NCI-H524 treated with DMSO at 0.1 percent for 48 hours (cell line): Measurements from ENCODE around the gene MCFD2.
A peak's percentile ranks its signal among the peaks of the same experiment; 100 is the strongest.
"Not testable (repeated sequence)": the region's sequence is repeated elsewhere in the genome, so short reads cannot be mapped to it uniquely, and the experiment has no call there.

Source experiments
- DNase-seq: peaks from one replicate; lab custom pipeline; 2025; lab: John Stamatoyannopoulos, UW

Gene MCFD2

GRCh38 chr2:46937471-46937901 is 21.9 kb upstream of the MCFD2 start:
- DNase-seq = no peak

DNA sequence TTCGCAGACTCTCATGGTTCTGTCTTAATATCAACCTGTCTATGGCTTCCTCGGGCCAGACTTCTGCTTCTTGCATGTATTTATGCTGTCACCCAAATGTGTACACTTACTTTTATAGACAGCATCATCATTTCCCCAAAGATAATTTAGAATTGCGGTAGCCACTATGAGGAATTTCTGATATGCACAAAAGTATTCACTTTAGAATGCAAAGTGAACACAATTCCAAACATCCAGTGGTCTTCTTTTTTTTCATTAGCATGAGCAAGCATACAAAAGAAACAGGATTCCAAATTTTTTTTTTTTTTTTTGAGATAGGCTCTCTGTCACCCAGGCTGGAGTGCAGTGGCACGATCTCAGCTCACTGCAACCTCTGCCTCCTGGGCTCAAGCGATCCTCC is 21.0 kb upstream of the MCFD2 start:
- no peak for DNase-seq

GRCh38 chr2:46935071-46935470 is 19.5 kb upstream of the MCFD2 start:
- DNase-seq = no peak

DNA sequence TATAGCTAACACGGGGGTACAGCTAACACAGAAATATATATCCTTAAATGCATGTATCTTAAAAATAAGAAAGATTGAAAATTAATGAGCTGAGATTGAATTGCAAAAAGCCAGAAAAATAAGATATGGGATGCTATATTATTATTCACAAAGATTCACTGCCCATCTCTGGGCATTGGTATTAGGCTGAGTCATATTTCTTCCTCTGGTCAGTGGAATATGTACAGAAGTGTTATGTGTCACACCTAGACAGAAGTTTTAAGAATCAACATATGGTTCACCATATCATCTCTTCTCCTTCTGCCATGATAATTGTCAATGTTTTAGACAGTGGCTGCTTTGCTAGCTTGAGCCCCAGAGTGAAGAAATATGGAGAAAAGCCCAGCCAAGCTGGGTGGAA is 14.0 kb upstream of the MCFD2 start:
- no peak for DNase-seq

DNA sequence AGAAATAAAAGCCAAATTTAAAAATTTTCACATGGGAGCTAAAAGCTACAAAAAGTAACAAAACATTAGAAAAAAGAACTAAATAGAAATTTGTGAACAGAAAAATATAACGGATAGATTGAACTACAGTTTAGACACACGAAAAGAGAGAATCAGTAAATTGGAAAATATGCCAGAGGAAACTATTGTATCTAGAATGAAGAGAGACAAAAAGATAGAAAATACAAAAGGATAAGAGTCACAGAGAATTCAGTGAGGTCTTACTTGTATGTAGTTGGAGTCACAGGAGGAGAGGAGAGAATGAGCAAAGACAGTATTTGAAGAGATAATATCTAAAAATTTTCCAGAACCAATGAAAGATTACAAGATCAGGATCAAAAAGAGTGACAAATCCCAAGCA is 11.3 kb upstream of the MCFD2 start:
- DNase-seq = no peak

DNA sequence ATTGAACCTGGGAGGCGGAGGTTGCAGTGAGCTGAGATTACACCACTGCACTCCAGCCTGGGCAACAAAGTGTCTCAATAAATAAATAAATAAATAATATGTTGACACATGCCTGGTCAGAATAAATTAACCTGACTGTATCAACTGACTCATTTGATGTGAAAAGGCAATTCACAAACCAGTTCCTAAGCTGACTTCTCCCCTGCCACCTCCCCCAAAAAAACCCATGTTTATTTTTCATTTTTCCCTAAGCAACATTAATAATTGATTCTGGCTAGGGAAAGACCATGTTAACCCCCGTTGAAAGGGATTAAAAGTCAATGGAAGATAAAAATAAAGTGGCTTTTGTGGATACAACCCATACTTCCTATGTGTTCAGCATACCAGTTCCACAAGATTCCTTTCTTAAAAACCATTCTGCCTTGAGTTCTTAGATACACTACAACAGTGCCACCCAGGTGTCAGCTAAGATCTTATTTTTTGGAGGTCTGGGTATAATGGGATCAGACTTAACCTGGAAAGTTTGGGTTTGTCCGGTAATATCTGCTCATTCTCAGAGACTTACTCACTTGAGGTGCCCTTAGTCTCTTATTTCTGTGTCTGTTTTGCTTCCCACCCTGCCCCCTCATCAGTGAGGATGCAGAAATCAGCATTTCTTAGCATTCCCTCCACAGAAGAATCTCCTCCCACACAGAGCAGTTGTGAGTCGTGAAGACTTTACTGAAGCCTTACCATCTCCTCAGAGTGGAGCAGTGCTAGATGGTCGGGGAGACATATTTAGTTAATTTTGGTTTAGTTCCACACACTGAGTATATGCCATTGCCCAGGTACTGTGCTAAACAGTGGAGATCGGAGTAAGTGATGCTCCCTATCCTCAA is 10.1 kb upstream of the MCFD2 start:
- DNase-seq = no peak

DNA sequence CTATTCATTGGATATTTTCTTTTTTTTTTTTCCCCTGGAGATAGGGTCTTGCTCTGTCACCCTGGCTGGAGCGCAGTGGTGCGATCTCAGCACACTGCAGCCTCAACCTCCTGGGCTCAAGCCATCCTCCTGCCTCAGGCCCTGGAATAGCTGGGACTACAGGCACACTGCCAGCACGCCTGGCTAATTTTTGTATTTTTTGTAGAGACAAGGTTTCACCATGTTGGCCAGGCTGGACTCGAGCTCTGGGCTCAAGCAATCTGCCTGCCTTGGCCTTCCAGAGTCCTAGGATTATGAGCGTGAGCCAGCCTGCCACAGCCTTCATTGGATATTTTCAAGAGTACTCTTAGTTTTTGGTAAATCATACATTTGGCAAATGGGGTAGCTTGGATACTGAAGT is 9.0 kb upstream of the MCFD2 start:
- no peak for DNase-seq

DNA sequence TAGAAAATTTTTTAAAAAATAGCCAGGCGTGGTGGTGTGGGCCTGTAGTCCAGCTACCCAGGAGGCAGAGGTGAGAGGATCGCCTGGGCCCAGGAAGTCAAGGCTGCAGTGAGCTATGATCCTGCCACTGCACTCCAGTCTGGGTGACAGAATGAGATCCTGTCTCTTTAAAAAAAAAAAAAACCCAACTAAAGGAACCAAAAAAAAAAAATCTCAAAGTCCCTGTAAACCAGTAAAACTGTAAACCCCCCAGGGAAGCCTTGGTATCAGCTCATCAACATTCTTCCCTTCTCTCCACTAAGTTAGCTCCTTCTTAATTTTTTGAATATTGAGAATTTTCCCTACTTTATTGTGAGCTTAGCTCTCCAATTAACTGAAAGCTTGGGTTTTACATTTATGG is 8.4 kb upstream of the MCFD2 start:
- DNase-seq = no peak

DNA sequence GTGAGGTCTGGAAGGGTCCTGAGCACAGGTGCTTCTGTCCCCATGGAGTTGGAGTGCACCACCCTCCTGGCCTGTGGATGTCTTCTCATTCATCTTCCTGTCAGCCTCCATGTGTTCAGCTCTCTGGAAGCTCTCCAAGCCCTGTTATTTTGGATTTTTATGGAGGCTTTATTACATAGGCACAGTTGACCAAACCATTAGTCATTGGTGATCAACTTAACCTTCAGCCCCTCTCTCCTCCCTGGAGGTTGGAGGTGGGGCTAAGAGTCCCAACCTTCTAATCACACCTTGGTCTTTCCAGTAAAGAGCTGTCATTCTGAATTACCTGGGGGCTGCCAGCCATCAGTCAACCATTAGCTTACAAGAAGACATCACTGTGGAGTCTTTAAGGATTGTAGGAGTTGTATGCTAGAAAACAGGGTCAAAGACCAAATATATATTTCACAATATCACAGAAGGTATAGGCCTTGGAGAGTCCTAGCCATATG is 7.5 kb upstream of the MCFD2 start:
- no peak for DNase-seq

GRCh38 chr2:46922606-46923005 is 7.0 kb upstream of the MCFD2 start:
- no peak for DNase-seq

- DNase-seq = no peak
Measured at GRCh38 chr2:46921676-46922448, 6.3 kb upstream of the MCFD2 start.

- no peak for DNase-seq
Measured at GRCh38 chr2:46917628-46918027, 2.0 kb upstream of the MCFD2 start.

DNA sequence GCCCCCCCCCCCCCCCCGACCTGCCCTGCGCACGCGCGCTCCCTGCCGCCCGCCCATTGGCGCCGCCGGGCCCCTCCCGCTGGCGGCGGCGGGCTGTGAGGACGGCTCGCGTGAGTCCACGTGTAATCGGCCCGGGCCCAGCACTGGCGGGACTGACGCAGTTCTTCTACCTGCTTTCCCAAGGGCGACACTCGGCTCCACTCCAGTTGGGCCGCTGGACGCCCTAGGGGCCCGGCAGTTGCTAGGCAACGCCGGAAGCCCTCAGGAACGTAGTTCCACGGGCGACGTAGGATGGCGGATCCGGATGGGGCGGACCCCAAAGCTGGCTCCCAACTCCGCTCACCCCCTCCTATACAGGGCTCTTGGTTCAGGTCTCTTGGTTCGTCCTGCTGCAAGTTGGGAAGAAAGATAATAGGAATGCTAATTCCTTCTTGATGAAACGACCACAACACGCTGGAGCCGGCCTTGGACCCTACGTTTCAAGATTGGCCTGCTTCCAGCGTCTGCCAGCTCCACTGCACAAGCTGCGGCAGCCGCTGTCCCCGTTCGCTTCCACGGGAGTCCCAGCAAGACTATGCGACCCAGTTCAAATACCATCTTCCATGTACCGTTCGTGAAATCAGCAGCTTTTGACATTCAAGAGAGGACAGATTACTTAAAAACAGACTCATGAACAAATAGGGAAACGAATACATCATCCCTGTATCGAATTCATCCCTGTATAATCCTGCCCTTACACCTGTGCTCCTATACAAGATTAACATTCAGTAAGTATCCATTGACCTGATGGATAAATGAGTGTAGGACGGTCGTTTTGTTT is 415 bp upstream of the MCFD2 start:
- DNase-seq = peak; percentile 59

DNA sequence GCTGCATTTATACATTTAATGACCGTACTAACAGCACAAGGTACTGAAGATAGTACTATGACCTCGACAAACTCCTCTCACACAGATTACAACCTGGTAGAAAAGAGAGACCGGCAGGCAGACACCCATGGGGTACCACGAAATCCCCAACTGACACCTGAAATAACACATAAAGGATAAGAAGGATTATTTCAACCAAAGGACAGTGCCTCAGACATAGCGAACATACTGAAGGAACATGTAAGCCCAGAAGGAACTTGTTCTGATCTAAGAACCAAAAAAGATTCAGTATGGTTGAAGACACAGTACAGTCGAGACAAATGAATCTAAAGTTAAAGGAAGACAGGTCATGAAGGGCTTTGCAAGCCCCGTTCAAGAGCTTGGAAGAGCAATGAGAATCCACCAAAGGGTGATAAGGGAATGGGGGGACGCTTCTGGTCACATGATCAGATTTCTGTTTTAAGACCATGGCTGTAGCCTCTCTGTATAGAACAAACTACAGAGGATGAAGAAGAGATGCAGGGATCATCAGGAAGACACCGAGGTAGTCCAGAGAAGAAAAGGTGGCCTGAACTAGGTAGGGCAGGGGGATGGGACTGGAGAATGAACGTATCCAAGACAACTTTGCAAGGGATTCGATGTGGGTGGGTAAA is 902 bp downstream of the MCFD2 start:
- DNase-seq = no peak

DNA sequence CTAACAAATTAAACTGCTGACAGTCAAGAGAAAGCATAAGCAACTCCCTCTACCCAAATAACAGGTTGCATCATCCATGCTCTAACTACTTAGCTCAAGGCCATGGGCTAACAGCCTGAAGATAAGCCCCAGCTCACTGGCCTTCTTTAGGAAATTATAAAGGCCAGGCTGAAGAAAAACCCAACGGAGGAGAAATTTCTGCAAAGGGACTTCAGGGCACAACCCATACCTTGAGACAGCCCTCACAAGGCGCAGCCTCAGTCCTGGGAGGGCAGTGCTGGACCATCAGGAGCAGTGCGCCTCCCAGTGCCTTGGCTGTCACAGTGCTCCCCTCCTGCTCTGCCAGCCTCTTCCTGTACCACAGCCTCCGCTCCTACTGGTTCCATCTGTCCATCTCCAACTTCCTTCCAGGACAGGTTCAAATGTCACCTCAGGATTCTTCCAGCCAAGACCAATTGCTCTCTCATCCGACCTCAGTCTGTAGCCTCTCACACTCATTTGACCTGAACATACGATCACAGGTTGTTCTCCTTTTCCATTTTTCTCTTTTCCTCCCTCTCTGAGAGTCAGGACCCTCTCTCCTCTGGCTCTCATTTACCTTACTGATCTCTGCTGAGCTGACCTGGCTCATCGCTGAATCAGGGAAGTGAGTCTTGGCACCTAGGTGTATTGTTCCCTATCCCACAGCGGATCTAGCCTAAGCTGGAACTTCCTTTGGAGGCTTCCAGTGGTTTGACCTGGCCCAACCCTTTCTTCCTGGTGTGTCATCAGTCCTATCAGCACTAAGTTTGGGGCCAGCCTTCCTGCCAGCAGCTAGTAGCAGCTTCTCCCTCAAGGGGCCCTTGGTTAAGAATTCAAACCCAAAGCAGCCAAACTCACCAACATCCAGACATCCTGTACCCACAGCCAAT is 1.9 kb downstream of the MCFD2 start:
- no peak for DNase-seq

GRCh38 chr2:46909771-46910419 is 5.7 kb downstream of the MCFD2 start:
- DNase-seq = no peak

DNA sequence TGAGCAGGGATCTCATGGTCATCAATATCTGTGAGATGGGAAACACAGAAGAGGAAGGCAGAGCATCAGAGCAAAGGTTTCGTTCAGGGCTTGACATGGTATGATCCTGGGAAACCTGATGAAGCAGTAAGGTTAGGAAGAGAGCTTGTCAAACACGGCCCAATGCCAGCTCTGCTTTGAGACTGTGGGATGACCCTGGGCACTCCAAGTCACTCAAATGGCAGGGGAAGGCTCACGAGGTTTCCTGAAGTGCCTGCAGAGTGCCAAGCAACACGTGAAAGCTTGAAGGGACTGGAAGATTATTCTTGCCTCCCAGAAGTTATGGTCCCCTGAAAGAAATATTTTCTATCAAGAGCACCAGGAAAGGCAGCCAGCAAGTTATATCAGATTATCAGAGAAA is 6.5 kb downstream of the MCFD2 start:
- no peak for DNase-seq

GRCh38 chr2:46904908-46905678 is 10.5 kb downstream of the MCFD2 start:
- not testable (repeated sequence) for DNase-seq

DNA sequence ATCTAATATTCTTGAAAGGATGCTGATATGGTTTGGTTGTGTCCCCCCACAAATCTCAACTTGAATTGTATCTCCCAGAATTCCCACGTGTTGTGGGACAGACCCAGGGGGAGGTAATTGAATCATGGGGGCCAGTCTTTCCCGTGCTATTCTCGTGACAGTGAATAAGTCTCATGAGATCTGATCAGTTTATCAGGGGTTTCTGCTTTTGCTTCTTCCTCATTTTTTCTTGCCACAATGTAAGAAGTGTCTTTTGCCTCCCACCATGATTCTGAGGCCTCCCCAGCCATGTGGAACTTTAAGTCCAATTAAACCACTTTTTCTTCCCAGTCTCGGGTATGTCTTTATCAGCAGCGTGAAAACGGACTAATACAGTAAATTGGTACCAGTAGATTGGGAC is 12.6 kb downstream of the MCFD2 start:
- not testable (repeated sequence) for DNase-seq
